ENCODE results near the gene RB1.
"Not testable (repeated sequence)": the region's sequence is repeated elsewhere in the genome, so short reads cannot be mapped to it uniquely, and the experiment has no call there.

Gene RB1

GRCh38 chr13:48448285-48448958 lies 144.9 kb downstream of the RB1 start:
- H3K4me3 ChIP-seq (ENCODE audit: low read depth, low read length) = no peak overlapping the region

- no peak overlapping the region for H3K4me3 ChIP-seq (ENCODE audit: low read depth, low read length)
Measured at GRCh38 chr13:48448959-48449614, 145.5 kb downstream of the RB1 start.

- H3K4me3 ChIP-seq (ENCODE audit: low read depth, low read length) = no peak overlapping the region
Measured at GRCh38 chr13:48449656-48450055, 146.1 kb downstream of the RB1 start.

- not testable (repeated sequence) for H3K4me3 ChIP-seq (ENCODE audit: low read depth, low read length)
Measured at GRCh38 chr13:48451196-48451595, 147.6 kb downstream of the RB1 start.

- H3K4me3 ChIP-seq (ENCODE audit: low read depth, low read length) = no peak overlapping the region
Measured at GRCh38 chr13:48456546-48456945, 153.0 kb downstream of the RB1 start.

GRCh38 chr13:48457578-48458242 lies 154.2 kb downstream of the RB1 start:
- no peak overlapping the region for H3K4me3 ChIP-seq (ENCODE audit: low read depth, low read length)

GRCh38 chr13:48475230-48475629 lies 171.7 kb downstream of the RB1 start:
- H3K4me3 ChIP-seq (ENCODE audit: low read depth, low read length) = no peak overlapping the region

GRCh38 chr13:48476215-48476614 lies 172.7 kb downstream of the RB1 start:
- H3K4me3 ChIP-seq (ENCODE audit: low read depth, low read length) = no peak overlapping the region

GRCh38 chr13:48476686-48477085 lies 173.1 kb downstream of the RB1 start:
- H3K4me3 ChIP-seq (ENCODE audit: low read depth, low read length) = no peak overlapping the region

GRCh38 chr13:48477191-48477855 lies 173.8 kb downstream of the RB1 start:
- no peak overlapping the region for H3K4me3 ChIP-seq (ENCODE audit: low read depth, low read length)

- H3K4me3 ChIP-seq (ENCODE audit: low read depth, low read length) = no peak overlapping the region
Measured at GRCh38 chr13:48478391-48478790, 174.8 kb downstream of the RB1 start.

GRCh38 chr13:48483575-48483974 lies 180.0 kb downstream of the RB1 start:
- no peak overlapping the region for H3K4me3 ChIP-seq (ENCODE audit: low read depth, low read length)

GRCh38 chr13:48485432-48485831 lies 181.9 kb downstream of the RB1 start:
- H3K4me3 ChIP-seq (ENCODE audit: low read depth, low read length) = no peak overlapping the region

GRCh38 chr13:48486362-48486761 lies 182.8 kb downstream of the RB1 start:
- no peak overlapping the region for H3K4me3 ChIP-seq (ENCODE audit: low read depth, low read length)

GRCh38 chr13:48486836-48487235 lies 183.3 kb downstream of the RB1 start:
- no peak overlapping the region for H3K4me3 ChIP-seq (ENCODE audit: low read depth, low read length)

- no peak overlapping the region for H3K4me3 ChIP-seq (ENCODE audit: low read depth, low read length)
Measured at GRCh38 chr13:48487968-48488367, 184.4 kb downstream of the RB1 start.

- H3K4me3 ChIP-seq (ENCODE audit: low read depth, low read length) = no peak overlapping the region
Measured at GRCh38 chr13:48488995-48489394, 185.4 kb downstream of the RB1 start.

- no peak overlapping the region for H3K4me3 ChIP-seq (ENCODE audit: low read depth, low read length)
Measured at GRCh38 chr13:48489666-48490065, 186.1 kb downstream of the RB1 start.

GRCh38 chr13:48490241-48490640 lies 186.7 kb downstream of the RB1 start:
- H3K4me3 ChIP-seq (ENCODE audit: low read depth, low read length) = no peak overlapping the region

GRCh38 chr13:48491423-48492095 lies 188.0 kb downstream of the RB1 start:
- H3K4me3 ChIP-seq (ENCODE audit: low read depth, low read length) = no peak overlapping the region

GRCh38 chr13:48492096-48492440 lies 188.5 kb downstream of the RB1 start:
- no peak overlapping the region for H3K4me3 ChIP-seq (ENCODE audit: low read depth, low read length)

Measured in iPS-11a (cell line).